H54 (cell line): ENCODE results near the gene HNRNPA0.
"Not testable (repeated sequence)": the region's sequence is repeated elsewhere in the genome, so short reads cannot be mapped to it uniquely, and the experiment has no call there.

Experiments used
- DNase-seq: peaks from one replicate; pipeline ENCODE4 v3.0.0; 2011; ENCODE audit warnings: low spot score, mixed read lengths; ENCODE audit not compliant: insufficient read length
- FAIRE-seq: peaks from 3 replicates; lab custom pipeline; 2011; peaks lifted over from hg19 to GRCh38; lab: Jason Lieb, UNC
- POLR2A ChIP-seq: IDR thresholded peaks from 2 replicates; pipeline ENCODE4 v1.6.1; 2011; ENCODE audit warnings: low read depth, mild to moderate bottlenecking, low read length

The HNRNPA0 gene

GRCh38 chr5:137754188-137754960, at the start of gene HNRNPA0:
Gene HNRNPA0 (minus strand): TSS chr5:137754363. CDS start chr5:137754066, 297 bp downstream.
- DNase-seq = peak; percentile 88
- FAIRE-seq = peak; percentile 53
- TF ChIP-seq POLR2A = peak; percentile 87

GRCh38 chr5:137802282-137803210, 48.4 kb upstream of the HNRNPA0 start:
- no peak for TF ChIP-seq POLR2A
- FAIRE-seq = no peak
- DNase-seq = no peak

GRCh38 chr5:137800700-137801411, 46.7 kb upstream of the HNRNPA0 start:
- TF ChIP-seq POLR2A = no peak
- DNase-seq (no peak), FAIRE-seq (no peak)

GRCh38 chr5:137796279-137796678, 42.1 kb upstream of the HNRNPA0 start:
- FAIRE-seq = no peak
- no peak for TF ChIP-seq POLR2A

GRCh38 chr5:137794863-137795262, 40.7 kb upstream of the HNRNPA0 start:
- no peak for FAIRE-seq
- DNase-seq = no peak
- TF ChIP-seq POLR2A = no peak

More at GRCh38 chr5:137796279-137796678, 42.1 kb upstream of the HNRNPA0 start:
- no peak for DNase-seq

- no peak for DNase-seq
- TF ChIP-seq POLR2A = no peak
- FAIRE-seq = no peak
Measured at GRCh38 chr5:137792303-137792702, 38.1 kb upstream of the HNRNPA0 start.

- no peak for TF ChIP-seq POLR2A
- DNase-seq (no peak), FAIRE-seq (no peak)
Measured at GRCh38 chr5:137791799-137792198, 37.6 kb upstream of the HNRNPA0 start.

- DNase-seq = no peak
- FAIRE-seq = no peak
- TF ChIP-seq POLR2A = no peak
Measured at GRCh38 chr5:137791387-137791786, 37.2 kb upstream of the HNRNPA0 start.

GRCh38 chr5:137788560-137788959, 34.4 kb upstream of the HNRNPA0 start:
- not testable (repeated sequence) for DNase-seq, FAIRE-seq

- TF ChIP-seq POLR2A = no peak
- no peak for DNase-seq
- no peak for FAIRE-seq
Measured at GRCh38 chr5:137782984-137783536, 28.9 kb upstream of the HNRNPA0 start.

- TF ChIP-seq POLR2A = no peak
- FAIRE-seq (no peak), DNase-seq (no peak)
Measured at GRCh38 chr5:137782055-137782454, 27.9 kb upstream of the HNRNPA0 start.

- DNase-seq (no peak), FAIRE-seq (no peak)
- no peak for TF ChIP-seq POLR2A
Measured at GRCh38 chr5:137778772-137779564, 24.8 kb upstream of the HNRNPA0 start.

- not testable (repeated sequence) for DNase-seq, FAIRE-seq
Measured at GRCh38 chr5:137767937-137768336, 13.8 kb upstream of the HNRNPA0 start.
